HG03025 (cell line): ENCODE data around the gene COX6A2.
A peak's percentile ranks its signal among the peaks of the same experiment; 100 is the strongest.
"Not testable (repeated sequence)": the region's sequence is repeated elsewhere in the genome, so short reads cannot be mapped to it uniquely, and the experiment has no call there.

Experiments
- ATAC-seq: cut with Tn5 transposase; IDR thresholded peaks from one replicate; pipeline ENCODE4 v1.9.1; 2021; ENCODE audit warnings: mild to moderate bottlenecking, moderate library complexity; ENCODE audit not compliant: unreplicated experiment, low FRiP score

Gene COX6A2

DNA sequence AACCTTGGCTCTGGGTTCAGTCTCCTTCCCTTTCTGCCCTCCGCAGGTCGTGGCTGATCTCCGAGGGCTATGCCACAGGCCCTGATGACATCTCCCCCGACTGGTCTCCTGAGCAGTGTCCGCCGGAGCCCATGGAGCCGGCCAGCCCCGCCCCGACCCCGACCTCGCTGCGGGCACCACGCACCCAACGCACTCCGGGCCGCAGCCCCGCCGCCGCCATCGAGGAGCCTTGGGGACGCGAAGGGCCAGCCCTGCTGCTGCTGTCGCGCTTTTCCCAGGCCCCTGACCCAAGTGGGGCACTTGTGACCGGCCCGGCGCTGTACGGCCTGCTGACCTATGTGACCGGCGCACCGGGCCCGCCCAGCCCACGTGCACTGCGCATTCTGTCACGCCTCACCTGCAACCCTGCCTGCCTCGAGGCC, 36.2 kb upstream of the COX6A2 start:
- ATAC-seq: no peak

DNA sequence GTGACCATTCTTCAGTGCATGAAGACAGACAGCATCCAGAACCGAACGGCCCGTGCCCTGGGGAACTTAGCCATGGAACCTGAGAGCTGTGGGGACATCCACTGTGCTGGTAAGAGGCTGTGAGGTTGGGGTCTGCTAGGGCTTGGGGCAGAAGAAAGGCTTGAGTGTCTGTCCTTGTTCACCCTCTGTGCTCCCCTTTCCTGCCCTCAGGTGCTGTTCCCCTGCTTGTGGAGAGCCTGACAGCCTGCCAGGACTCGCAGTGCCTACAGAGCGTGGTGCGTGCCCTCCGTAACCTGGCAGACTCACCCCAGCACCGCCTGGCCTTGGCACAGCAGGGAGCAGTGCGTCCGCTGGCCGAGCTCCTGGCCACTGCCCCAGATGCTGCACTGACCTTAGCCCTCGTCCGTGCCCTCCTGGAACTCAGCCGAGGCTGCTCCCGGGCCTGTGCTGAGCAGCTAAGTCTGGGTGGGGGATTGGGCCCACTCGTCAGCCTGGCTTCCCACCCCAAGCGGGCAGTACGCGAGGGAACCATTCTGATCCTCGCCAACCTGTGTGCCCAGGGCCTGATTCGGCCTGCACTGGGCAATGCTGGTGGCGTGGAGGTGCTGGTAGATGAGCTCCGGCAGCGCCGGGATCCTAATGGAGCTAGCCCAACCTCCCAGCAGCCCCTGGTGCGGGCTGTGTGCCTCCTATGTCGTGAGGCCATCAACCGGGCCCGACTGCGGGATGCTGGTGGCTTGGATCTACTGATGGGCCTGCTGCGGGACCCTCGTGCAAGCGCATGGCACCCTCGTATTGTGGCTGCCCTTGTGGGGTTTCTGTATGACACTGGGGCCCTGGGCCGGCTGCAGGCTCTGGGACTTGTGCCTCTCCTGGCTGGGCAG, 34.0 kb upstream of the COX6A2 start:
- ATAC-seq: no peak

DNA sequence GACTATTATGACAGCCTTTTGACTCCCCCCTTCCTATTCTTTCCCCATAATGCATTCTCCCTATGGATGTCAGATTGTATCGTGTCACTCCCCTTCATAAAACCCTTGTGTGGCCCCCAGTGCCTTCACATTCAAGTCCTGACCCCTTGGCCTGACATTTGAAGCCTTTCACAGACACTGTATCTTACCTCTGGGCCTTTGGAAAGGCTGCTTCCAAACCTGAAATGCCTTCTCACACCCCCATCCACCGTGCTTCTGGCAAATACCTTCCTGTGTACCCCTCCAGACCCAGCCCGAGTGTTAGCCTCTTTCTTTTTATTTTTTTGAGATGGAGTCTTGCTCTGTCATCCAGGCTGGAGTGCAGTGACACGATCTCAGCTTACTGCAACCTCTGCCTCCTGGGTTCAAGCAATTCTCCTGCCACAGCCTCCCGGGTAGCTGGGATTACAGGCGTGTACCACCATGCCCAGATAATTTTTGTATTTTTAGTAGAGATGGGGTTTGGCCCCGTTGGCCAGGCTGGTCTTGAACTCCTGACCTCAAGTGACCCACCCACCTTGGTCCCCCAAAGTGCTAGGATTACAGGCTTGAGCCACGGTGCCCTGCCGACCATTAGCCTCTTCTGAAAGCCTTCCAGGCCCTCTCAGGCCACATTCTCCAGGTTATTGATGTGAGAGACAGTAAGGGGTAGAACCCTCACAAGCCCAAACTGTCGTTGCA, 33.2 kb upstream of the COX6A2 start:
- no peak for ATAC-seq

DNA sequence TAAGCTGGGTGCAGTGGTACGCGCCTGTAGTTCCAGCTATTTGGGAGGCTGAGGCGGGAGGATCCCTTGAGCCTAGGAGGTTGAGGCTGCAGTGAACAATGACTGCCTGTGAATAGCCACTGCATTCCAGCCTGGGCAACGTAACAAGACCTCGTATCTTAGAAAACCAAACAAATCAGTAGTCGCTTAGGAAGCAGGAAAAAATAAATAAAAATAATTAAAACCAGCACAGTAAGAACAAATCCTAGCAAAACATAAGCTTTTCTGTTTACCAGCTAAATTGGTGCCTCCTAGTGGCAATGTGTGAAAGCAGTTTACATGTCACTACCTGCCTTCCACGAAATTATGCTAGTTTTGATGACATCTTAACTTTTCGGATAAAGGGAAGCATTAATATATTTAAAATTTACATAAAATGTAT, 32.4 kb upstream of the COX6A2 start:
- no peak for ATAC-seq

GRCh38 chr16:31459687-31460581, 31.8 kb upstream of the COX6A2 start:
- ATAC-seq: peak; percentile 65

DNA sequence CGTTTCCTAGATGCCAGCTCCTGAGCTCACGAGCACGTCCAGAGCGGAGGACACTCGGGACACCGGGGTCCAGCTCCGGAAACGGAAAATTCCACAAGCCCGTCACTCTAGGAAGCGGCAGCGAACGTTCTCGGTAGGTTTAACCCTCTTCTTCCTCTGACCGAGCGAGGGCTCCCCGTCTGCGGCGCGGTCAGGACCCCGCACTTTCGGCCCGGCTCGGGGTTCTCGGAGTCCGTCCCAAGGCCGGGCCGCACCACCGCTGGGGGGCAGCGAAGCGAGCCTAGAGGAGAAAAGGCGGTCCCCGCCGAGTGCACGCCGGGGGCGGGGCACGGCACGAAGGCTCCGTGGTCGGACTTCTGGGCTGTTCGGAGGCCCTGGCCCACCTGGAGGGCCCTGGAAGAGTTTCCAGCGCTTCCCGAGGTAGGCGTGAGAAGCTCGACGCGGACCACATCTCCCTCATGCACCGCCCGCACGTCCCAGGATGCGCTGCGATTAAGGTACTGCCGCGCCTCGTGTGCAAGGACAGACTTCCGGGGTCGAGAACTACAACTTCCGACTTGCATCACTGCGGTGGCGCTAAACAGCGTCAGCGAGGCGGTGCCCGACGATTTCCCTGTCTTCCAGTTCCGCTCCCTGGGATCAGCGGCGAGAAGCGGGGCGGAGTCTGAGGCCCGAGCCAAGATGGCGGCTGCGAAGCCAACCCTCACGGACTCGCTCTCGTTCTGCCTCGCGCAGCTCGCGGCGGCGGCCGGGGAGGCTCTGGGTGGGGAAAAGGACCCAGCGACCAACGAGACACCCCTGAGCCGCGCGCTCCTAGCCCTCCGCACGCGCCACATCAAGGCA, 30.9 kb upstream of the COX6A2 start, which contains the start of gene ARMC5:
Gene ARMC5 (plus strand): TSS at position 658 of the 843 bp plus-strand sequence. CDS start 24 bp downstream, at position 682.
- ATAC-seq: peak; percentile 78

- peak; percentile 11 for ATAC-seq
These were observed 30.1 kb upstream of the COX6A2 start for GRCh38 chr16:31458073-31458843.

GRCh38 chr16:31456988-31457360, 28.8 kb upstream of the COX6A2 start:
- no peak for ATAC-seq

DNA sequence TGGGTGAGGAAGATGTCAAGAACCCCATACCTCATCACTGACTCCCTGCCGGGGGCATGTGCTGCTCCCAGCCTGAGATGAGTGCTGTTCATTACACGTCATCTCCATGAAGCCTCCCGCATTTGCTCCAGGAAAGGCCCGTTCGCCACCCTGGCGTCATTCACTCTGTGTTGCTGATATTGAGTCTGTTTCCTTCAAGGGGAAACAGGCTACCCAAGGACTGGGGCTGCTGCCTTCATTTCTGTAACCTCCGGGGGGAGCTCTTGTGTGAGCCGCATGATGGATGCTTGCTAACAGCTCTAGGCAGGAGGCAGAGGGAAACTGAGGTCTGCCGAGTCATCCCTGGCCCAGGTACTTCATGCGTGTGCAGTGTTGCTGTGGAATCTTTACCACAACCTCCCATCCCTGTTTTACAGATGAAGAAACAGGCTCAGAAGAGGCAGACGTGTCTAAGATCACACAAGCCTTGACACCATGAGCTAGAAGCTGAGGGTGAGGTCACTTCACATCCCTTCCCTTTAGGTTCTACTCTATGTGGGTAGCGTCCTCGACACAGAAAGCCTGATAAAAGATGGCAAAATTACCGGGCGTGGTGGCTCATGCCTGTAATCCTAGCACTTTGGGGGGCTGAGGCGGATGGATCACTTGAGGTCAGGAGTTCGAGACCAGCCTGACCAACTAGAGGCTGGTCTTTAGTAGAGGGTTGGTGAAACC, 27.6 kb upstream of the COX6A2 start:
- ATAC-seq: no peak

DNA sequence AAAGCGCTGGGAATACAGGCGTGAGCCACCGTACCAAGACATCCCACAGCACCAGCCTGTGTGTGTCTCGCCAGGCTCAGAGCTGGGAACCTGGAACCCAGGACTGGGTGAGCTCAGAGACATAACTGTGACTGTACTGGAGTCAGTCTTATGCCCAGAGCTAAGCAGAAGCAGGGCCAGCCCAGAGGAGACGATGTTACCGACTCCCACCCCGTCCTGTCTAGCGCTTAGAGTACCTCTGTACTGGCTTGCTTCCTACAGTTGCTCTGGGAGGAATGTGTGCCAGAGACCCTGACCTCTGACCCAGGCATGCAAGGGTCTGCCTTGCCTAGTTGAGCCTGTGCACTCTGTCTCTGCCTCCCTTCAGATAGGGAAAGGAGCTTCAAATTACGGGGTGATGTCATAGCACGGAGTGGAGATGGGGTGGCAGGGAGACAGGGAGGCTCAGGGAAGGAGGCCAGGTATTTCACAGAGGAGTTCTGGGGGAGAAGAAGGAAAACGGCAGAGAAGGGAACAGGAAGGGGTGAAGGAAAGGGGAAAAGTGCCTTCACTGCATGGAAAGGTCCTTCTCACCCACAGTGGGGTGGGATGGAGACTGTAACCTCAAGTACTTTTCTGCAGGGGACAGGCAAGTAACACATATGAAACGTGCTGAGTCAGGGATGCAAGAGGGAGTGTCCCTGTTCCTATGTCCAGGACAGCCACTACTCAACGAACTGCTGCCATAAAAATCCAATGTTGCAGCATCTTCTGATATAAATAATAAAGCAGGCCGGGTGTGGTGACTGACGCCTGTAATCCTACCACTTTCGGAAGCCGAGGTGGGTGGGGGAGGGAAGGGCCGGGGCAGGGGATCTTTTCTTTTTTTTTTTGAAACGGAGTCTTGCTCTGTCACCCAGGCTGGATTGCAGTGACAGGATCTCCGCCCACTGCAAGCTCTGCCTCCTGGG, 25.4 kb upstream of the COX6A2 start:
- ATAC-seq: no peak

- ATAC-seq: no peak
These were observed 24.5 kb upstream of the COX6A2 start for GRCh38 chr16:31452631-31453106.

GRCh38 chr16:31451681-31452351, 23.7 kb upstream of the COX6A2 start:
- no peak for ATAC-seq

GRCh38 chr16:31451201-31451600, 23.0 kb upstream of the COX6A2 start:
- ATAC-seq: no peak

DNA sequence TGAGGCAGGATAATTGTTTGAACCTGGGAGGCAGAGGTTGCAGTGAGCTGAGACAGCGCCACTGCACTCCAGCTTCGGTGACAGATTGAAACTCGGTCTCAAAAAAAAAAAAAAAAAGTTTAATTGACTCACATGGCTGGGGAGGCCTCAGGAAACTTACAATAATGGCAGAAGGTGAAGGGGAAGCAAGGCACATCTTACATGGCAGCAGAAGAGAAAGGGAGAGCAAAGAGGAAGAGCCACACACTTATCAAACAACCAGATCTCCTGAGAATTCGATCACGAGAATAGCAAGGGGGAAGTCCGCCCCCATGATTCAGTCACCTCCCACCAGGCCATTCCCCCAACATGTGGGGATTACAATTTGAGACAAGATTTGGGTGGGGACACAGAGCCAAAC, 17.8 kb upstream of the COX6A2 start:
- ATAC-seq: not testable (repeated sequence)

GRCh38 chr16:31441956-31442355, 13.8 kb upstream of the COX6A2 start:
- ATAC-seq: no peak

GRCh38 chr16:31440516-31441184, 12.5 kb upstream of the COX6A2 start:
- ATAC-seq: no peak
